A549 (cell line): ENCODE measurements around the gene NTF3.

Experiments
- JUN ChIP-seq, 2 experiments: fragments of >200 bp; sonication (Bioruptor Twin); formaldehyde crosslinking; IDR thresholded peaks; 2 replicates in 1 of 2; 3 replicates in 1 of 2; pipeline ENCODE4 v1.6.1; 2016 to 2017
- MAZ ChIP-seq: fragments of 150-350 bp; IDR thresholded peaks from 2 replicates; pipeline ENCODE4 v1.6.1; 2014; ENCODE audit warnings: antibody characterized with exemption, low read depth, low read length, borderline replicate concordance
- POLR2A ChIP-seq: IDR thresholded peaks from 2 replicates; pipeline ENCODE4 v1.6.1; 2012; ENCODE audit warnings: mild to moderate bottlenecking, low read length
- RFX5 ChIP-seq: fragments of 450-650 bp; IDR thresholded peaks from 2 replicates; pipeline ENCODE4 v1.7.1; 2014; ENCODE audit warnings: antibody characterized with exemption, mild to moderate bottlenecking, moderate library complexity
- SMC3 ChIP-seq: fragments of >200 bp; sonication (Bioruptor Twin); formaldehyde crosslinking; IDR thresholded peaks from 3 replicates; pipeline ENCODE4 v1.6.1; 2018; ENCODE audit warnings: inconsistent platforms
- ZC3H11A ChIP-seq: fragments of 450-650 bp; IDR thresholded peaks from 2 replicates; pipeline ENCODE4 v1.6.1; 2014; ENCODE audit warnings: antibody characterized with exemption, mild to moderate bottlenecking
- ZSCAN20 ChIP-seq: fragments of 250-450 bp; sonication (Bioruptor Pico); IDR thresholded peaks from 2 replicates; pipeline ENCODE4 v1.8.0; 2022; ENCODE audit warnings: mild to moderate bottlenecking, moderate library complexity
- TF ChIP-seq, protein P1 (sequence below): IDR thresholded peaks from 2 replicates; pipeline ENCODE4 v1.6.1; 2012
- TF ChIP-seq, protein P2 (sequence below): fragments of 150-350 bp; IDR thresholded peaks from 2 replicates; pipeline ENCODE4 v1.6.1; 2014; ENCODE audit warnings: low read depth, mild to moderate bottlenecking, low read length

DNA sequence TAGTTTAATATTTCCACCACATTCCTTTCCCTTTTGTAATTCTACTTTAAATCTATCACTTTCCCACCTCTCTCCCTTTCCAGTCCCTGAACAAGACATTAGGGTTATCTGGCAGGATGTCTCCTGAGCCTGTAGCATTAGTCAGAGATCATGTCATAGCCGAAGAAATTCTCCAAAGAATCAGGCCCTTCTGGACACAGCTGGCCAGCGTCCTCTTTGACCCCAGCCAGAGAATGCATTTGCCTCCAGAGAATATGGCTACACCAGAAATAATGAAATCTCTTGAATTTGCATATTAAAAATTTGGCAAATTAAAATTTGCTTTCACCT is 56.7 kb downstream of the NTF3 start:
- no peak for TF ChIP-seq MAZ
- TF ChIP-seq ZSCAN20 (CRISPR knock-in tag) = no peak
- TF ChIP-seq JUN (IDR thresholded peaks at IDR 0.05) = no peak
- TF ChIP-seq POLR2A = no peak
- no peak for TF ChIP-seq ZC3H11A
- TF ChIP-seq, protein P1, sequence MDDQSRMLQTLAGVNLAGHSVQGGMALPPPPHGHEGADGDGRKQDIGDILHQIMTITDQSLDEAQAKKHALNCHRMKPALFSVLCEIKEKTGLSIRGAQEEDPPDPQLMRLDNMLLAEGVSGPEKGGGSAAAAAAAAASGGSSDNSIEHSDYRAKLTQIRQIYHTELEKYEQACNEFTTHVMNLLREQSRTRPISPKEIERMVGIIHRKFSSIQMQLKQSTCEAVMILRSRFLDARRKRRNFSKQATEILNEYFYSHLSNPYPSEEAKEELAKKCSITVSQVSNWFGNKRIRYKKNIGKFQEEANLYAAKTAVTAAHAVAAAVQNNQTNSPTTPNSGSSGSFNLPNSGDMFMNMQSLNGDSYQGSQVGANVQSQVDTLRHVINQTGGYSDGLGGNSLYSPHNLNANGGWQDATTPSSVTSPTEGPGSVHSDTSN = no peak
- TF ChIP-seq RFX5 = no peak
- TF ChIP-seq, protein P2, sequence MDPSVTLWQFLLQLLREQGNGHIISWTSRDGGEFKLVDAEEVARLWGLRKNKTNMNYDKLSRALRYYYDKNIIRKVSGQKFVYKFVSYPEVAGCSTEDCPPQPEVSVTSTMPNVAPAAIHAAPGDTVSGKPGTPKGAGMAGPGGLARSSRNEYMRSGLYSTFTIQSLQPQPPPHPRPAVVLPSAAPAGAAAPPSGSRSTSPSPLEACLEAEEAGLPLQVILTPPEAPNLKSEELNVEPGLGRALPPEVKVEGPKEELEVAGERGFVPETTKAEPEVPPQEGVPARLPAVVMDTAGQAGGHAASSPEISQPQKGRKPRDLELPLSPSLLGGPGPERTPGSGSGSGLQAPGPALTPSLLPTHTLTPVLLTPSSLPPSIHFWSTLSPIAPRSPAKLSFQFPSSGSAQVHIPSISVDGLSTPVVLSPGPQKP = no peak
- no peak for TF ChIP-seq SMC3
